HG02678 (cell line): ENCODE measurements around the gene ALG10B.

Experiments used
- ATAC-seq: cut with Tn5 transposase; IDR thresholded peaks from one replicate; pipeline ENCODE4 v1.9.1; 2021; ENCODE audit warnings: mild to moderate bottlenecking, moderate library complexity; ENCODE audit not compliant: unreplicated experiment

Gene ALG10B

DNA sequence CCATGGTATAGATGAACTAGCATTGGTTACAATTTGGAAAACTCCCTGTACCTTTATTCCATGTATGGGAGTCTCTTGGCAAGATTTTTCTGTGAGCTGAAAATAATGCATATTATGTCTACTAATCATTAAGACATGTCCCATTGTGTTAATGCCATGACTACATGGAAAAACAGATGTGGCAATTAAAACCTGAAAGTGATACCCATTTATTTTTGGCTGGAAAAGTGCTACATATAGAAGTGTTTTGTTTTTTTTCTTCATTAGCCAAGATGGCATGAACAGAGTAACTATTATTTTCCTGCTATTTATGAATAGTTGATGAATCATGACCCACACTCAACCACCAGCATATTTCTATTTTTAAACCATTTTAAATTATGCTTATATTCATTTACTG, 58.2 kb downstream of the ALG10B start:
- ATAC-seq = no peak
